T follicular helper cell (primary cell): ENCODE data around the gene SFMBT1.

Experiments used
- DNase-seq: peaks from one replicate; pipeline ENCODE4 v3.0.0-alpha.2; 2020; ENCODE audit warnings: low read depth

The SFMBT1 gene

DNA sequence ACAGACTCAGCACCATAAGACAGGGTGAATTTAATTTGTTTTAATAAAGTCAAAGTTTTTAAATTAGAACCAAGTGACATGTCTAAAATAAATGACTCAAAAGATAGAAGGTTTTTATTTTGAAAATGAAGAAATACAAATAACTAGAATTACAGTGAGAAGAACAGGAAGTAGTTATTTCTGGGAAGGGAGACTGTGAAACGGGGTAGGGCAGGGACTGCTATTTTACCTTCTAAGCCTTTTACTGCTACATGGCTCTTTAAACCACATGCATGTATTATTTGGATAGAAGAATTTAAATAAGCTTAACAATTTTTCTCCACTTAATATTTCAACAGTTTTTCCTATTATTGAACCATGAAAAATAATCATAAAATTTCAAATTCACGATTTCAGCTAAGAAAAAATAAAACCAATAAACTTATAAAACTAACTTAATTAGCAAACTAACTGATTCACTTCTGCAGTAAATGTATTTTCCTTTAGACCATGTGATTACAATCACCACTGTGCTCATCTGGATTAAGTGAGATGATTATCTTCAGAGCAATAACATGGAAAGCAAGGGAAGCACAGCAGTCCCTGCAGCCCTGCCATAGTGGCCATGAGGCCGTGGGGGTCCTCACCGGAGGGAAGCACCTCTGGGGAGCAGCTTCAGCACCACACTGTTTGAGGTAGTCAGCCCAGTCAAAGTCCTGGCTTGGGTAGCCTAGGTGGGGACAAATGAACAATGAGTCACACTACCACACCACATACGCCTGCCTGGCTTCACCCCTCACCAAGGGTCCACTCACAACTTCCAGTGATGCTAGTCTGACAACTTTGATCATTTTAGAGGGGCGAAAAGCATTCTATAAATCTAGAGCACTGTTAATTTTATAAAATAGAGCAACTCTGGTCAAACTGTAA, 120.2 kb downstream of the SFMBT1 start:
- no peak for DNase-seq

DNA sequence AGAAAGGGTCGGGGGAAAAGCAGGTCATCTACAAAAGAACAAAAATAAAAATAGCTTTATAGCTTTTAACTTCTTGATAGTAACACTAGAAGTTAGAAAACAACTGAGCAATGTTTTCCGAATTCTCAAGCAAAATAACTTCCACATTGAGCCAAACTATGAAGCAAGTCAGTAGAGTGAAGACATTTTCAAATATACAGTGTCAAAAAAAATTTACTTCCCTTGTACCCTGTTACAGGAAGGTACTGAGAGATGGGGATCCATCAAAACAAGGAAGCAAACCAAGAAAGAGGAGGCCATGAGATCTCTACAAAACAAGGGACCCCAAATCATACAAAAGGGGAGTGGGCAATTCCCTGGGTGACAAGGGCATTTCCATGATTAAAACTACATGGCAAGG, 121.9 kb downstream of the SFMBT1 start:
- no peak for DNase-seq

DNA sequence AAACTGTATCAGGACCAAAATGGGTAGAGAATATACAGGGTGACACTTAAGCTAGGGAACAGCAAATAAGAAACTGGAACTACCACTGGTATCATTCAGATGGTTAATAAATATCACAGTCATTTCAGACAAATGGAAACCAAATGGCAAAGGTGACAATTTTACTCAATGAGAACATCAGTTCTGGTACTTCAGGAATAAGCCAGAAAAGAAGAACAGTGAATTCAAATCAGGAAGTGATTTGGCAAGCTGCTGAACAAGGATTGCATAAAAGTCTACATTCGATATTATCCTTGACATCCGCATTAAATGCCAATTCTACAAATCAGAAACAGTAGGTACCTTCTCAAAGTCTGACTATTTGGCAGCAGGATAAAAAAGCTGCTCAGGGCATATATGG, 125.0 kb downstream of the SFMBT1 start:
- no peak for DNase-seq

DNA sequence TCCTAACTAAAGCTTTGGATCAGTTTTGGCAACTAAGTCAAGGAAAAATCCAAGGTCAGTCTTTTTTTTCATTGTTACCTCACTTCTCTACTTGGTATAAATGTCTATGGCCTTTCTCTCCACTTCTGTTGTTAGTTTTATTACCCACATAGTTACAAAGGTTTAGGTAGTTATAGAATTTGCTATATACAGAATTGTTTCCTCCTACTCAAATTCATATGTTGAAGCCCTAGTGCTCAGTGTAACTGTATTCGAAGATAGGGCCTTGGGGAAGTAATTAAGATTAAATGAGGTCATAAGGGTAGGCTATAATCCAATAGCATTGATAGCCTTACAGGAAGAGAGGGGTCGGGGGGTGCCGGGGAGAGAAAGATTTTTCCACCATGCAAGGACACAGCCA, 128.8 kb downstream of the SFMBT1 start:
- no peak for DNase-seq

DNA sequence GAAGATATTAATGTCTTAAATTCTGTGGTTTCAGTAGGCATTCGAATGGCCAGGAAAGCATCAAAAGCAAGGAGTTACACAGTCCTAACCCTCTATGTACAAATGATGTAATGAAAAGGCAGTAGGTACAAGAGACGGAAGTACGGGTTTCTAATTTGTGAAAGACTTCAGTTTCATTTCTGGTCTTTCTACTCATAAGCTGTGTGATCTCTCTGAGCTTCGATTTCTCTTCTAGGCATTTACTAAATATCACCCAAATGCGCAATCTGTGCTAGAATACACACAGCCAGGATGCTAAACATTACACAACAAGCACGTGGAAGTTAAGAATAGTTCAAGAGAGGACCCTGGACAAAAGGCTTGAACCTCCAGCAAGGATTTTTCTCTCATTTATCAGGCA, 130.6 kb downstream of the SFMBT1 start:
- DNase-seq = no peak

DNA sequence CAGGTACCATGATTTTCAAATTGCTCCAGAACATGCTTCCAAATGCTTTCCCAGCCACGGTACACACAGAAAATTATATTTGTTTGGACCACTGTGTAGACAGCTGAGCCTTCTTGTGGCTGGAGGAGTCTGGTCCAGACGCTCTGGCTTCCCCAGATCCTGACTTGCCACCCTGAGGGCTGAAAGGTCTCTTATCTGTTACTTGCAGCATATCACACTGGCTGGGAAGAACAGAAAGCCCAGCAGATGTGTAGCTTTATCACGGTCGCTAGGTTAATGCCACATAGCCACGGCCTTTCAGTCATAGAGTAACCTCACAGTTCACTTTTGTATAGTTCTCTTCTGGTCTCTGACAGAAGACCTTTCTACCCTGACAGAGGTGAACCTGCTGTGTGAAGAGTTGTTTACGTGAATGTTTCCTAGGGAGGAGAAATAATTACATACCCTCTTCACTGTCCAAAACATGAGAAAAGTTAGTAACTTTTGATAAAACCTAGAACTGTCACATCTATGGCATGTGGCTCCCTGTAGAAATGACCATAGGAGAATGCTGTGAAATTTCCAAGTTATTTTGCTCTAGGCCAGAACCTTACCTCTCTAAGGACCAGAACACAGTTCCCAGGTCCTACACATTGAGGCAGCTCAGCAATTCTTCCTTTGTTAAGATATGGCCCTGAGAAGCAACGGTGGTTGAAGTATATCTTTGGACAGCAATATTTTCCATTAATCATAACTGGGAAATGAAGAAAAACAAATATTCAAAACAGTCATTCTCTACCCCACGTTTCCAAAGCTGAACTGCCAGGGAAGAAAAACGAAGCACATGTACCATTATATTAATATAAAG, 132.8 kb downstream of the SFMBT1 start:
- no peak for DNase-seq

DNA sequence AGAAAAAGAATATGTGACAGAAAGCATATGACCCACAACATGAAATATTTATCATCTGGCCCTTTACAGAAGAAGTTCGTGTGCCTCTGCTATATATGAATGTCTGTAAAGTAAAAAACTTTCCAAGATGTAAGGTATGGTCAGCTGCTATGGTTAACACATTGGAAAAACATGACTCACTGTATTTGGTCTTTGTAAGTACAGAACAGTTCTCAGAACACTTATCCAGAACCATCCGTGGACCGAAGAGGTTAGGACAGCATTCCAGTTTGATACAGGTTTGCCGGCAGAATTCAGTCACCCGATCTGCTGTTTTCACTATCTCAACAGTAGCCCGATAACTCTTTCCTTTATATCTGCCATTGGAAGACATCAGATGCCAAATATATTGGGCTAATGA, 135.1 kb downstream of the SFMBT1 start:
- no peak for DNase-seq

DNA sequence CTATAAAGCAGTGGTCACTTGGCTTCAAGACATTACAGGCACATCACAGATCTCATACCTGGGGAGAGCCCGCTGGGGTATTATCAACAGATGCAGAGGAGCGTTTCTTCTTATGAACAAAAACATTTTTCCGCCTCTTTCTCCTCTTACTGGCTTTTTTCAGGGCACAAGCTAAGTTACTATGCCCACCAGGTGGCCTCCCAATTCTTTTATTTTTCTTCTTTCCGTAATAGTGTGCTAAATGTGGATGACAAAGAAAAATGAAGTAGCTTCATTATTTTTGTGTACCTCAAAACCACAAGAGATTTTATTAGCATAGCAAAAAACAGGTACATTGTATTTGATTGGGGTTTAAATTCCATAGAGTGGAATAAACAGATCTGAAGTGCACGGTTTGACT, 138.4 kb downstream of the SFMBT1 start:
- DNase-seq = no peak

DNA sequence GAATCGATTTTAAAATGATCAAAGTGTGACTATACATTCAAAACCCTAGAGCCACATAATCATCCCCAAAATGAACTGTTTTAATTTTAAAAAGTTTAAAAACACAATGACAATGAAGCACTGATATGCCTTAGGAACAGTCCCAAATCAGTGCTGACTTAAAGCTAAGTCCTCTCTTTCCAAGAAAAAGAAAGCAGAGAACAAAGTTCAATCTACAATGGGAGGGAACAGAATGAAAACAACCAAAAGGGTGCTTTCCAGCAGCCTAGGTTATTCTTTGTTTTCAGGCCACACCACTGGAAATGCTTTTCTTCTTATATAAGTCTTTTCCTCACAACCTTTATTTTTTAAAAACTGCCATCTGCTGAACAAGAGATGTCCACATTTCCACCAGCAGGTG, 141.3 kb downstream of the SFMBT1 start:
- no peak for DNase-seq

DNA sequence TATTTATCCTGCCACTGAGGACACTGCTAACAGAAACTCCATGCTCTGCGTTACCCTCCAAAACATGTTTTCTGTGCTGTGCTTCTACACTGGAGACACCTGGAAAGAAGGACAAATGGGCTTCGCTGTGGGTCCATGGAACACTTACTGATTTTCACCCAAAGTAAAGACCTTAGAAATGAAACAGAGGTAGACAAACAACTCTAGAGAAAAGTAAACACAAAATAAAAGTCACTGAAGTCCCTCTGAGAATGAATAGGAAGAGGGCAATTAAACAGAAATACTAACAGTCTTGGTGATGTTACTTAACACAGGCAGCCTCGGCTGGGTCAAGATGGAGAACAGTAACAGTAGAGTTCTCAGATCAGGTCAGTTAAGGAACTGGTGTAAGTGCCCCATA, 141.9 kb downstream of the SFMBT1 start:
- no peak for DNase-seq

DNA sequence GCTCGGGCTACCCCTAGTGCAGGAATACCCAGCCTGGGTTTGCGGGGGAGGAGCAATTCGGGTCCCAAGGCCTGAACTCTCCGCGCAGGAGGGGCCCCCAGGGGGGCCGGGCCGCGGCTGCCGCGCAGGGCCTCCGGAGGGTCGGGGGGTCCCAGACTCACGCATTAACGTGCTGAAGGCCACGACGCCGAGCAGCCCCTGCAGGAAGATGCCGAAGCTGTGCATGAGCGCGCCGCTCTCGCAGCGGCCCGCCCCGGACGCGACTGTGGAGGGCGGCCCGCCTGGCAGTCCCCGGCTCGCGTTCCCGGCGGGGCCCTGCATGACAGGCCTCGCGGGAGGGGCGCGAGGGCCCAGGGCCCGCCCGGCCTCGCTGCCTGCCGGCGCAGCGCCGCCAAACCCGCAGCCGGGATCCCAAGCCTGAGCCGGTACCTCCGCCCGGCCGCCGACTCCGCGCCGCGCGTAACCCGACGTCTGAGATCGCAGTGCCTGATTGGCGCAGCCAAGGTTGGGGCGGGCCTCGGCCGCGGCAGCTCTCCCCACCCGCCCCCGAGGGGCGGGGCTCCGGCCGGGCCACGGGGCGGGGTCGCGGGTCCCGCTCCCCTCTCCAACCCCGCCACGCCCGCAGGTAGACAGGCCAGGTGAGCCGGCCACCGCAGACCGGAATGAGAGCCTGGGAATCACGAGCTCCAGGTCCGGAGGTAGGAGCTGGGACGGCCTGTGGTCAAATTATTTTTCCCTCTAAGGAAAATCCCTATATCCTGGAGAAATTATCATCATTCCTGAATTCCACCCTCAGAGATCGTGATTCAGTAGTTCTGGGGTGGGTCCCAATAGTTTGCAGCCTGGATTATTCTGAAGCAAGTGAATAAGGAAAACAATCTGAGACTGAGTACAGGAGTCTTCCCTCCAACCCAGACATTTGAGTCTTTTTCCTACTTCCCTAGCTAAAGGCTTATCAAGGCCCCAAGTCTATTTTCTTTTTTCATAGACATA, 148.4 kb downstream of the SFMBT1 start, which contains the start of gene STIMATE:
STIMATE (minus strand) TSS at position 419 of the 993 bp plus-strand sequence; CDS start at position 321, 98 bp downstream.
- DNase-seq = peak; percentile 80

DNA sequence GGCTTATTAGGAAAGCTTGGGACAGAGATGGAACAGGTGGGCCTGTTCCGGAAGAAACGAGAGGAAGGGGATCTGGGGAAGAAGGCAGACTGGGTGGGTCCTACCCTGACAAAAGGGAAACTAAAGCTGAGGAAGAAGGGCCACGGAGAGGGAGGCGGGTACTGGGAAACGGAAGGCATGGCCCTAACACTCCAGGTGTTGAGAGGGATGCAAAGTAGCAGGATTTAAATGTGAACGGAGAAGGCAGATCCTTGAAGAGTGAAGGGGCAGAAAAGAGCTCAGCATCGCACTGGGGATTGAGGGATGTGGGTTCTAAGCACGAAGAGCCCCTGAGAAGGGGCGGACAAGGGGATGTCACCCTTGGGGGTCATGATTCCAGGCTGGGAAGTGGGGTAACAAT, 149.3 kb downstream of the SFMBT1 start:
- DNase-seq = no peak

DNA sequence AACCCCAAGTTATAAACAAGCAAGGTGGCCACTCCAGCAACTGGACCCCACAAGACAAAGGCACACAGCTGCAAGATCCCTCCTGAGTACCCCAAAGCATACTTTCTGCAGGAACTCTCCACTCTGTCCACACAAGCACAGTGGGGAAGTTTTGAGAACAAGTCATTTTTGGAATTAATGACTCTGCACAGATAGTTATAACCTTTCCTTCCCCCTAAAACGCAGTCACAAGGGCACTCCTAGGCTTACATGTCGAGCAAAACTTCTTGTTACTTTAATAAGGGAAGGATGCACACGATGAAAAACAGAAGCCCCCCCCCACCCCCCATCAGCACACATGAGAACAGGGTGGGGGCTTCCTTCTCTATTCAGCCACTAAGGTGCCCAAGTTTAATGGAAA, 149.7 kb downstream of the SFMBT1 start:
- DNase-seq = no peak

DNA sequence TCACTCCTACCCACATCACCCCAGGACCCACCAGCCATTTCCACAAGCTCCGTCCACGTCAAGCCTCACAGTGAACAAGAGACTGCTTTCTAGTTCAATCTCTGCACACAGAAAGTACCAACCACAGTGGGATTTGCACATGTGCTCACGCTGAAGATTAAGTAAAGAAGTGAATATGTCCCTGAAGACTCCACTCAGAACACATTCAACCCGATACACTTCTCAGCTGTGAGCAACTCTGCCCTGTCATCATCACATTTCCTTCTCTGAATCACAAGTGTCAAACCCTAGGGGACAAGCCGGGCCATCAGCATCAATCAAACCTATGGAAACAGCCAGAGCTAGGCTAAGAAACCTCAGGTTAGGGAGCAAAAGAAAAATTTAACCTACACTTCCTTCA, 150.5 kb downstream of the SFMBT1 start:
- no peak for DNase-seq

DNA sequence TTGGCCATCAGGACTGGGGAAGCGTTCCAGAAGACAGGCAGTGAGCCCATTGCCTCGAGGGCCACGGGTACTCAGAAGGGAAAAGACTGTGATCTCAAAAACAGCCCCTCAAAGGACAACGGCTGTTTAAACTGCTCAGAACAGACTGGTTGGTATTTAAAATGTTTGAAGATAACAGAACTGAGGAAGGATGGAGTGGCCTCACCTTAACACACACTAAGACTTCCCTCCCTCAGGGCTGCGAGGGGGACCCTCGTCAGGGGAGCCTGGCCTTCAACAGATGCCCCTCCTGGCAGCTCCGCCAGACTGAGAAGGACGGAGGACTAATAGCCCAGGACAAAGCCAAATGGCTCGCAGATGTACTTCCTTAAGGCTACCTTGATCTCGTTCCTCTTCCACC, 151.1 kb downstream of the SFMBT1 start:
- DNase-seq = no peak

DNA sequence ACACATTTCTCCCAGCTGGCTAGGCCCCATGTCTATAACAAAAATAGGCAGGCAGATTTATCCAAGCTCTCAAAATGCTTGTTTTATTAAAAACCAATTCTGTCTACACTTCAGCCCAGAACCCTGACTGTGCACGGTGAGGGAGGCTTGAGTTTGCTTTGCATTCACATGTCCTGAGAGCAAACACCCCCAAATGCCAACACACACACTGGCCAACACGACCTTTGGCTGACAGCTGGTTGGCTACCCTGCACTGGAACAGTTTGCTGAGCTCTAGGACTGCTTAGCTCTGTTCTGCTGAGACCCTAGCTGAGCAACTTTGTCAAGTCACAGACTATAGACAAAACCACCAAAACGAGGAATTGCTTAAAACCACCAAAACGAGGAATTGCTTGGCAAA, 152.2 kb downstream of the SFMBT1 start:
- DNase-seq = no peak

DNA sequence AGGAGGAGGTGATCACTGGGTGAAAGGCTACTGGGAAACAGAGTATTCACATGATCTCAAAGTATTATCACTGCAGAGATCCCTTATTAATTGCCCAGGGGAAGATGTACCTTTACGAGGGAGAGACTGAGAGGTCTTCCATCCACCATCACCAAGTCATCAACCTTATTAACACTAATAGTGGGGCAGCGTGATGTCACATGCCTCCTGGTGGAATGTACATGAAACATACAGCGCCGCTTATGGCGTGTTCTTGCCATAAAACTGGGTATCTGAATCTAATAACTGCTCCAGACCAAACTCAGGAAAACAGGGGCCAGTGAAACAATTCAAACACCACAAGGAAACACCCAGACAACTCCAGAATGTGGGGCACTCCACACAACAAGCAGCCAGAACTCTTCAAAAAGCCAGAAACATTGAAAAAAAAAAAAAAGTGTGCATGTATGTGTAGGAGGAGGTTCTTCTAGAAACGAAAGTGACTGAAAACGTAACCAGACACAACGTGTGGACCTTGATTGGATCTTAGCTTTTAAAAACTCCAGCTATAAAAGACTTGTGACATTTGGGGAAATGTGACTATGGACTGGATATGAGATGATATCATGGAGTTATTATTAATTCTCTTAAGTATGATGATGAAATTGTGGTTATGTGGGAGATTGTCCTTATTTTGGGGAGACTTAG, 153.1 kb downstream of the SFMBT1 start:
- DNase-seq = peak; percentile 30

DNA sequence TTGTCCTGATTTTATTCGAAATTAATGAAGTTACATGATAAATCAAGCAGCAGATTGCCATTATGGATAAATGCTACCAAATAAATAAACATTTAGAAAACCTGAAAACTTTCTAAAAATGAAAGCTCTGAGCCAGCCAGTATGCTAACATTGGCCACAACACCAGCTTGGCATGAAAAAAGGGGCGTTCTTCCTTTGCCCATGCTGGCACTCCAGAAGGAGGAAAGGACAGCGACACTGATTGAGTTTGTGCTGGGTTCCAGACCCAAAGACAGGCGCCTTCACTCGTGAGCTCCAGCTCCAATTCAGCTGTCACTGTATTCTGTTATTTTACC, 153.6 kb downstream of the SFMBT1 start:
- DNase-seq = no peak

DNA sequence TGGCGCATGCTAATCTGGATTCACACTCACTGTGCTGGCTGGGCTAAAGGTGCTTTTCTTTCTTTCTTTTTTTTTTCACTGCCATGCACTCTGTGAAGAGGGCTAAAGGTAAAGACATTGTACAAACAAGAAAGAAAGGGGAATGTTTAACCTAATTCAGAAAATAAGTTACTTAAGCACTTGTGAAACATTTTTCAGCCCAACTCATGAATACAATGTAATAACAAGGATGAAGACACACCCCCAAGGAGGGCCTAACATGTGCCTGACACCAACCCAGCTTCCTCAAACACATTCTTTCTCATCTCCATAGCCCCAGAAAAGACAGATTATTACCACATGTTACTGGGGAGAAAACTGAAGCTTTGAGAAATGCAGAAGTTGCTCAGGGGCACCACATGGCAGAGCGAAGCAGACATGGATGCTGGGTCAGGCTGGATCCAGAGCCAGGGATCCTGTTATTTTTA, 154.2 kb downstream of the SFMBT1 start:
- DNase-seq = no peak

DNA sequence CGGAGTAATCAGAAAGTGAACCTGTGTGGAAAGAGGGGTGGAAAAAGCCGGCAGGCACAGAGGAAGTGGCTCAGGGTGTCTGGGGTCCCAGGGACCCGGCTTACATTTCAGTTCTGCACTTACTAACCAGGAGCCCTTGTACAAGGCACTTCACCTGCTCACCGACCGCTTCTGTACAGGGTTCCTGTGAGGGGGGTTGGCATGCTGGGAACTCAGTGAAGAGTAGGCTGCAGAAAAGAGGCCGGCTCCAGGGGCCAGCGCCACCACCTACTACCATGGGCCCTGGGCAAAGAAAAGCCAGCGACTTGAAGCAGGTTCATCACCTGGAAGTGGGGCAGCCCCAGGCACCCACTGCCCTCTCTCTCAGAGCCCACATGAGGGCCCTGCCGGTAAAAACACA, 154.7 kb downstream of the SFMBT1 start:
- no peak for DNase-seq

DNA sequence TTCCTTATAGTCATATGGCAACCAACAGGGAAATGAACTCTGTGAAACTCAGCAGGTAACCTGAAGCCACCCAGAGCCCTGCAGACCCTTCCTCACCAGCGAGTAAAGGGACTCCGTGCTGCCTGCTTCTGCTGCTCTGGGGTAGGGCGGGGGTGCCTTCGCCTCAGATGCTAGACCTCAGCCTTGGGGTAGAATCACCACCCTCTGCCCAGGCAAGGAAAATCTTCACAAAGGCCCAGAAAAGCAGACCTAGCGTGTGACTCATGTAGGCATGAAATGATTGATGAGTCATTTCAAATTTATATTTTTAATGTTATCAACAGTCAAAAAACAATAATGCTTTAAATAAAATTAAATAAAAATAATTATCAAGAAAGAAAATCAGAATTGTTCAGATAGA, 155.1 kb downstream of the SFMBT1 start:
- no peak for DNase-seq
